ENCODE data around the gene STUB1. TPM values are rescaled to one million over a fixed set of nuclear protein-coding genes. Genes with fewer than 3 reads are reported as not detected.

STUB1 gene
- total RNA-seq, 1 experiment from 2014 or later, result 102 TPM

DNA sequence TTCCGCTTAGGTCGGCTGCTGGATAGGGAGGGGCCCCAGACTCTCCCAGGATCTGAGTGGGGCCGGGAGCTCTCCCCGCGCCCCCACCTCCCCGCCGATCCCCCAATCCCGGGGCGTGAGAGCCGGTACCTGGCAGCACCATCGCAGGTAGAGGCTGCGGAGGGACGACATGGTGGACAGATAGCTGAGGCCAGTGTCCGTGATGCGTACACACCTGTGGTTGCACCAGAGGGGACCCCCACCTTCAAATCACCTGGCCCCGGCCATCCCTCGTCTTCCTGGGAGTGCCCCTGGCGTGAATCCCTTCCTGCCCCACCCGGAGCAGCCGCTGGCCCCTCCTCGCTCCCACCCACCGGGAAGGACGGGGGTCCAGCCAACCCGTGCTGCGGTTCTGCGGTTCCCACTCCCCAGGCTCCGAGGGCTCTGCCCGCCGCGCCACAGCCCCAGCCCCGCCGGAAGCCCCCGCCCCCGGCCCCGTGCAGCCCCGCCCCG lies 14.7 kb downstream of the STUB1 start:
- Histone ChIP-seq H3K79me1 (ENCODE audit: insufficient read depth, low read depth, low read length, poor library complexity, severe bottlenecking) (no peaks in the 10 kb centered on the region), H2AK5ac (ENCODE audit: insufficient read length, low read length) (no peak overlapping the region), H3K9ac (ENCODE audit: extremely low read depth, insufficient read length, low read length) (no peak overlapping the region), H3K56ac (ENCODE audit: insufficient read length, low read depth, low read length) (no peak overlapping the region), H2BK5ac (ENCODE audit: insufficient read length, low read length) (no peak overlapping the region), H2BK120ac (ENCODE audit: low read depth, low read length, poor library complexity, severe bottlenecking) (no peak overlapping the region), H3K4ac (ENCODE audit: low read depth, low read length) (no peak overlapping the region), H3K23me2 (ENCODE audit: insufficient read length, low read depth, low read length, poor library complexity, severe bottlenecking) (peaks cover 20% of the 10 kb centered on the region), H2BK15ac (ENCODE audit: low read depth, low read length) (no peak overlapping the region), H3K9me3 (ENCODE audit: control insufficient read depth, low read depth, low read length) (no peaks in the 10 kb centered on the region), H4K8ac (replicated peaks; ENCODE audit: insufficient read length, low read depth, low read length) (no peak overlapping the region), H3K14ac (ENCODE audit: insufficient read depth, low read length) (no peak overlapping the region), H3K79me2 (ENCODE audit: insufficient read depth, low read length) (no peaks in the 10 kb centered on the region), H3K27me3 (ENCODE audit: insufficient read depth, low read length) (peaks cover 19% of the 10 kb centered on the region), H4K20me1 (ENCODE audit: control insufficient read depth, insufficient read depth, insufficient read length) (no peaks in the 10 kb centered on the region), H3K27ac (ENCODE audit: insufficient read length, low read depth, low read length) (no peak overlapping the region), H3K4me2 (ENCODE audit: insufficient read depth, insufficient read length, low read length) (peak overlapping the region; percentile 56), H2AFZ (ENCODE audit: low read length) (no peak overlapping the region), H2BK12ac (ENCODE audit: insufficient read length, low read depth, low read length) (no peak overlapping the region), H3K18ac (ENCODE audit: insufficient read length, low read depth, low read length) (no peak overlapping the region), H4K5ac (ENCODE audit: insufficient read length, low read depth, low read length) (no peak overlapping the region), H3K23ac (ENCODE audit: insufficient read length, low read depth, low read length) (no peak overlapping the region), H2BK20ac (ENCODE audit: low read depth, low read length, poor library complexity, severe bottlenecking) (no peak overlapping the region), H3T11ph (ENCODE audit: low read length) (no peak overlapping the region), H3K4me1 (ENCODE audit: insufficient read depth, low read length) (no peaks in the 10 kb centered on the region), H4K91ac (ENCODE audit: insufficient read length, low read depth, low read length) (no peak overlapping the region)
- TF ChIP-seq, protein P1, sequence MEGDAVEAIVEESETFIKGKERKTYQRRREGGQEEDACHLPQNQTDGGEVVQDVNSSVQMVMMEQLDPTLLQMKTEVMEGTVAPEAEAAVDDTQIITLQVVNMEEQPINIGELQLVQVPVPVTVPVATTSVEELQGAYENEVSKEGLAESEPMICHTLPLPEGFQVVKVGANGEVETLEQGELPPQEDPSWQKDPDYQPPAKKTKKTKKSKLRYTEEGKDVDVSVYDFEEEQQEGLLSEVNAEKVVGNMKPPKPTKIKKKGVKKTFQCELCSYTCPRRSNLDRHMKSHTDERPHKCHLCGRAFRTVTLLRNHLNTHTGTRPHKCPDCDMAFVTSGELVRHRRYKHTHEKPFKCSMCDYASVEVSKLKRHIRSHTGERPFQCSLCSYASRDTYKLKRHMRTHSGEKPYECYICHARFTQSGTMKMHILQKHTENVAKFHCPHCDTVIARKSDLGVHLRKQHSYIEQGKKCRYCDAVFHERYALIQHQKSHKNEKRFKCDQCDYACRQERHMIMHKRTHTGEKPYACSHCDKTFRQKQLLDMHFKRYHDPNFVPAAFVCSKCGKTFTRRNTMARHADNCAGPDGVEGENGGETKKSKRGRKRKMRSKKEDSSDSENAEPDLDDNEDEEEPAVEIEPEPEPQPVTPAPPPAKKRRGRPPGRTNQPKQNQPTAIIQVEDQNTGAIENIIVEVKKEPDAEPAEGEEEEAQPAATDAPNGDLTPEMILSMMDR (conservative IDR thresholded peaks at IDR 0.05), result no peak
- Mint-ChIP-seq H3K9me3 (no peaks in the 10 kb centered on the region; a peak in 1 of 5 replicates), H3K27ac (no peak overlapping the region), H3K36me3 (ENCODE audit: insufficient read depth in 1 of 3, low read depth in 3 of 3) (no peaks in the 10 kb centered on the region), H3K4me1 (peaks cover 0 to 9% of the 10 kb centered on the region in 2 experiments; a peak in 2 of 4 replicates), H3K27me3 (ENCODE audit: low read depth) (peaks cover 87% of the 10 kb centered on the region), H3K4me3 (peak overlapping the region; percentile 49 to 70)
- DNase-seq, result no peak
- WGBS (ENCODE audit: extremely low coverage, insufficient read length, low lambda C conversion rate), result no CpG with 5 or more reads among the region's 37 CpGs

Data from H9 (cell line).